Esophagus squamous epithelium (tissue), 5 donors: ENCODE data around the gene UAP1. TPM values are rescaled to one million over a fixed set of nuclear protein-coding genes. Genes with fewer than 3 reads are reported as not detected.

Experiments used
- DNase-seq: peaks from one replicate; lab custom pipeline; 2025; lab: John Stamatoyannopoulos, UW
- H3K27ac ChIP-seq, 4 donors: fragments of 200-600 bp; sonication (generic); one replicate each; pipeline ENCODE4 v1.5.1; 2016 to 2019; ENCODE audit warnings: mild to moderate bottlenecking in 1 of 4
- H3K27me3 ChIP-seq, 4 donors: fragments of 200-600 bp; sonication (generic); 1 replicate in 3 of 4; 2 replicates in 1 of 4; pipeline versions ENCODE4 v1.5.1 to v1.6.0; 2017 to 2021; ENCODE audit warnings: antibody characterized with exemption in 1 of 4
- H3K36me3 ChIP-seq, 3 donors: fragments of 200-600 bp; sonication (generic); one replicate each; pipeline ENCODE4 v1.5.1; 2016 to 2019
- H3K4me1 ChIP-seq, 3 donors: fragments of 200-600 bp; sonication (generic); one replicate each; pipeline ENCODE4 v1.5.1; 2017 to 2019
- H3K4me3 ChIP-seq, 4 donors: fragments of 200-600 bp; sonication (generic); 1 replicate in 3 of 4; 2 replicates in 1 of 4; pipeline ENCODE4 v1.5.1; 2016 to 2019; ENCODE audit warnings: mild to moderate bottlenecking in 2 of 4, moderate library complexity in 1 of 4
- H3K9me3 ChIP-seq, 3 donors: fragments of 200-600 bp; sonication (generic); one replicate each; pipeline ENCODE4 v1.5.1; 2016 to 2019
- POLR2A ChIP-seq, 4 donors: fragments of 450-650 bp; IDR thresholded peaks; one replicate each; pipeline ENCODE4 v1.6.1; 2017; ENCODE audit warnings: antibody characterized with exemption in 4 of 4, mild to moderate bottlenecking in 4 of 4, moderate library complexity in 3 of 4
- WGBS, 2 donors: methylation state at CpG; one replicate each; pipeline ENCODE4 v1.1.5; 2018; 5-methylcytosine and 5-hydroxymethylcytosine counted together
- intact Hi-C: fragments of 100-400 bp; cut with DNase I; formaldehyde crosslinking; loops from one replicate; pipeline ENCODE4 v1.15.0; 2022
- total RNA-seq, 4 donors: library from RNA; depleted of rRNA; stranded (reverse); fragments of >200 nt; gene quantifications; one replicate each; pipeline ENCODE4 v1.1.0, GENCODE V29; 2016
- TF ChIP-seq, protein P1 (sequence below), 6 experiments: fragments of 450-650 bp in 4 of 6; fragments of 200-600 bp in 2 of 6; sonication (generic) in 2 of 6; IDR thresholded peaks; one replicate each; pipeline ENCODE4 v1.5.1; 2016 to 2019; ENCODE audit warnings: antibody characterized with exemption in 6 of 6, mild to moderate bottlenecking in 4 of 6, moderate library complexity in 4 of 6
- donor health status: DM: yes; HTN: yes; CAD: no.

The UAP1 gene
- total RNA-seq, 4 donors from 2014 or later, result 36.4 to 64.3 (median 49.3) TPM

DNA sequence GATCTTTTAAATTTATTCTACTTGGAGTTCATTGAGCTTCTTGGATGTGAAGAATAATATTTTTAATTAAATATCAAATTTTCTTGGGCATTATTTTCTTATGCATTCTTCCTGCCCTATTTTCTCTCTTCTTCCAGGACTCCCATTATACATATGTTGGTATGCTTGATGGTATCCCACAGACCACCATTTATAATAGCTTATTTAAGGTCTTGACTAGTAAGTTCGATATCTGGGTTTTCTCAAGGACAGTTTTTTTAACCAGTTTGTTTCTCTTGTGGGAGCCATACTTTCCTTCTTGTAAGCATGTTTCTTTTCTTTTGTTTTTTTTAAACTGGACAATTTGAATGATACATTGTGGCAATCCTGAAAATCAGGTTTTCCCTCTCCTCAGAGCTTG, 55.3 kb downstream of the UAP1 start:
- Histone ChIP-seq H3K4me3 (no peak overlapping the region), H3K27me3 (no peaks in the 10 kb centered on the region), H3K9me3 (peaks cover 0 to 15% (median 3%) of the 10 kb centered on the region in 3 donors), H3K4me1 (peaks cover 0 to 20% (median 8%) of the 10 kb centered on the region in 3 donors), H3K36me3 (no peaks in the 10 kb centered on the region), H3K27ac (no peak overlapping the region)
- intact Hi-C loops, result no loop called here
- TF ChIP-seq POLR2A (IDR thresholded peaks at IDR 0.05), result no peak
- TF ChIP-seq, protein P1, sequence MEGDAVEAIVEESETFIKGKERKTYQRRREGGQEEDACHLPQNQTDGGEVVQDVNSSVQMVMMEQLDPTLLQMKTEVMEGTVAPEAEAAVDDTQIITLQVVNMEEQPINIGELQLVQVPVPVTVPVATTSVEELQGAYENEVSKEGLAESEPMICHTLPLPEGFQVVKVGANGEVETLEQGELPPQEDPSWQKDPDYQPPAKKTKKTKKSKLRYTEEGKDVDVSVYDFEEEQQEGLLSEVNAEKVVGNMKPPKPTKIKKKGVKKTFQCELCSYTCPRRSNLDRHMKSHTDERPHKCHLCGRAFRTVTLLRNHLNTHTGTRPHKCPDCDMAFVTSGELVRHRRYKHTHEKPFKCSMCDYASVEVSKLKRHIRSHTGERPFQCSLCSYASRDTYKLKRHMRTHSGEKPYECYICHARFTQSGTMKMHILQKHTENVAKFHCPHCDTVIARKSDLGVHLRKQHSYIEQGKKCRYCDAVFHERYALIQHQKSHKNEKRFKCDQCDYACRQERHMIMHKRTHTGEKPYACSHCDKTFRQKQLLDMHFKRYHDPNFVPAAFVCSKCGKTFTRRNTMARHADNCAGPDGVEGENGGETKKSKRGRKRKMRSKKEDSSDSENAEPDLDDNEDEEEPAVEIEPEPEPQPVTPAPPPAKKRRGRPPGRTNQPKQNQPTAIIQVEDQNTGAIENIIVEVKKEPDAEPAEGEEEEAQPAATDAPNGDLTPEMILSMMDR (IDR thresholded peaks at IDR 0.05), result no peak
- 88 to 91% methylated on average over 1 of the region's 1 CpG for WGBS, 2 donors
- DNase-seq, result no peak

DNA sequence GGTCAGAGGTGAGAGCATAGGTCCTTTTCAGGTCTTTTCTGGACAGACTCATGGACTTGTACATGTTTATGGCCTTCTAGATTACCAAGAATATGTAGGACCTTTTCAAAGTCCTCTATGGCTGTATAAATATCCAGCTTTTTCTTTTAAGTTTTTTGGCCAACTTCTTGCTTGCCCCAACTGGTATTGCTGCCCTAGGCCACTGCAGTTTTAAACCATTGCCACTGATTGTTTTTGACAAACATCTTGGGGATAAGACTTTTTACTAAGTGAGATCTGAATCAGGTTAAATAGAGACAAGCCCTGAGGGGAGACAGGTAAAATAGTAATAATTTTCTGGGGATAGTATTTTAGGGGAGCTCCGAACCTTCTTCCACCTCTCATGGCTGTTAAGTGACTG, 56.0 kb downstream of the UAP1 start:
- Histone ChIP-seq H3K27ac (no peak overlapping the region), H3K36me3 (no peaks in the 10 kb centered on the region), H3K4me1 (peaks cover 0 to 16% (median 8%) of the 10 kb centered on the region in 3 donors), H3K4me3 (no peak overlapping the region), H3K27me3 (no peaks in the 10 kb centered on the region), H3K9me3 (peaks cover 0 to 15% (median 3%) of the 10 kb centered on the region in 3 donors)
- 94 to 96% methylated on average over 1 of the region's 1 CpG for WGBS, 2 donors
- no peak for TF ChIP-seq POLR2A (IDR thresholded peaks at IDR 0.05)
- TF ChIP-seq, protein P1 (IDR thresholded peaks at IDR 0.05), result no peak
- no peak for DNase-seq
- intact Hi-C loops, result no loop called here

- Histone ChIP-seq H3K4me3 (no peak overlapping the region), H3K27ac (no peak overlapping the region), H3K27me3 (no peaks in the 10 kb centered on the region), H3K4me1 (peaks cover 0 to under 1% (median 0%) of the 10 kb centered on the region in 3 donors), H3K9me3 (peaks cover 0 to 15% (median 3%) of the 10 kb centered on the region in 3 donors), H3K36me3 (no peaks in the 10 kb centered on the region)
- DNase-seq, result no peak
- intact Hi-C loops, result no loop called here
- TF ChIP-seq, protein P1 (IDR thresholded peaks at IDR 0.05), result no peak
- TF ChIP-seq POLR2A (IDR thresholded peaks at IDR 0.05), result no peak
- WGBS, 2 donors, result 83 to 91% methylated on average over 3 of the region's 3 CpGs
Measured at GRCh38 chr1:162619076-162619475, 57.6 kb downstream of the UAP1 start.

DNA sequence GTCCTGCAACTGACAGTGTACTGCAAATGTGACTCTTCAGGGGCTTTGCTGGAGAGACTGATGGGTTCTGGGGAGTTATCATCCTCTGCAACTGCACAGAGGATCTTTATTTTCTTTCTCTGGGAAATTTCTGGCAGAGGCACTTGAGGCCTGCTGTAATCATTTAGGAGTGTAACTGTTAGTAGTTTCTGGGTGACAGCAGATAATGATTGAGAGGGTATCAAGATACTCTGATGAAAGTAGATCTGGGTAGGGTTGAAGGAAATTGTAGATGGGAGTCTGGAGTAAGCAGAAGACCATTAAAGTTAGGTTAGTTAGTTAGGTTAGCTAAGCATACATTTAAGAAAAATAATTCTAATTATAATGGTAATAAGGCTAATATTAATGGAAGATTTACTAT, 59.7 kb downstream of the UAP1 start:
- no peak for TF ChIP-seq POLR2A (IDR thresholded peaks at IDR 0.05)
- TF ChIP-seq, protein P1 (IDR thresholded peaks at IDR 0.05), result no peak
- H3K36me3 ChIP-seq, result no peaks in the 10 kb centered on the region
- H3K4me1 ChIP-seq, result peaks cover 0 to 10% (median 2%) of the 10 kb centered on the region in 3 donors
- intact Hi-C loops, result no loop called here
- DNase-seq, result no peak
- H3K4me3 ChIP-seq, result no peak overlapping the region
- H3K27me3 ChIP-seq, result no peaks in the 10 kb centered on the region
- no peak overlapping the region for H3K27ac ChIP-seq
- H3K9me3 ChIP-seq, result peaks cover 0 to 15% (median 3%) of the 10 kb centered on the region in 3 donors

DNA sequence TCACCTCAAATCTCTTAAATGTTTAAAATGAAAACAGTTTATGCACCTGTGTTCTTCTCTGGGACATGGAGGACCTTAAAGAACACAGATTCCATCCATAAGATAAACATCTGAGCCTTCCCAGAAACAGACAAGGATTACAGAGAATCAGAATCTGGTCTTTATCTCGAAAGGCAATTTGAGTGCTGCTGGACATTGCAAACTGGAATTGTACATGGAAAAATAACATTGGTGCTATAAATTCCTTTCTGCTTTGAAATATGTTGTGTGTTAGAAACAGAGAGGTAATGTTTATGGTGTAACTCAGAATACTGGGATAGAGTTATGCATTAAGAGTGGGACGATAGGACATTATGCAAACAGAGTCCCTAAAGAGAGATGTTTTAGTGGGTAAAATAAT, 64.2 kb downstream of the UAP1 start:
- TF ChIP-seq POLR2A (IDR thresholded peaks at IDR 0.05), result no peak
- TF ChIP-seq, protein P1 (IDR thresholded peaks at IDR 0.05), result no peak
- Histone ChIP-seq H3K27ac (peak overlapping the region in 2 of 4 donors; percentile 63 to 65), H3K27me3 (no peaks in the 10 kb centered on the region), H3K36me3 (no peaks in the 10 kb centered on the region), H3K4me3 (no peak overlapping the region), H3K9me3 (no peaks in the 10 kb centered on the region), H3K4me1 (peaks cover 0 to 23% (median 7%) of the 10 kb centered on the region in 3 donors)
- intact Hi-C loops, result no loop called here
- 56 to 72% methylated on average over 2 of the region's 2 CpGs for WGBS, 2 donors
- no peak for DNase-seq
